ENCODE data around the gene C1orf185. TPM values are rescaled to one million over a fixed set of nuclear protein-coding genes. Genes with fewer than 3 reads are reported as not detected.

C1orf185 gene
- total RNA-seq, 1 donor from 2014 or later: not detected

DNA sequence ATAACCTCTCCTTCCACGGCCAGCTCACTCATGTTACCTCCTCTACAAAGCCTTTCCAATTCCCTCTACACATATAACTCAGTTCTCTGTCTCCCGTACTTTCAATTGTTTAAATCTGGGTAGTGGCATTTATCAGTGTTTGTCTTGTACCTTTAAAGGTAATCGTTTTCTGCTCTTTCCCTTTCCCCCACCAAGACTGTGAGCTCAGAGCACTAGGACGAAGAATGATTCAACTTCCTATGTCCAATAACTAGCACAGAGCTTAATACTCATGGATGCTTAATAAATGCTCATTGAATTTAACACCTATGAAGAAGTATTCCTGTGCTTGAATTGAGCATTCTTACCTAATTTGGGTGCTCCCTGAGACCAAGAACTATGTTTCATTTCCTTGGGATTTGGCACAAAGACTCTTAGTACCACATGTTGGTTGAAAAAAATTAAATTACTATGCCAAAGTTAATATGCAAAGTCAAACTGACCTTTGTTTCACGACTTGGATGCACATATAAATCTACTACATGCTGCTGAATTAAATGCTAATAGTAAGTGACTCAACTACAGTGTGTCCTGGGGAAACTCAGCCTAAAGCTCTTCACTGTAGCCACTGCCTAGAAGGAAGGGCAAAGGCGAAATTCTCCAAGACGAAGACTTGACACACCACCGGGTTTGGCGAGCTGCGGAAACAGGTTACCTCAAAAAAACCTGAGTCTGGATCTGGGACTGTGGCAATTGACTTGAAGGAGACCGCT lies 30.6 kb upstream of the C1orf185 start:
- H3K4me3 Mint-ChIP-seq (ENCODE audit: unreplicated experiment): no peak overlapping the region
- no peak overlapping the region for H3K9ac ChIP-seq (ENCODE audit: low read length)
- H3K27me3 Mint-ChIP-seq (ENCODE audit: low read depth, unreplicated experiment): no peaks in the 10 kb centered on the region
- no peak overlapping the region for H3K27ac ChIP-seq (ENCODE audit: low read depth, low read length)
- H4K20me1 ChIP-seq (ENCODE audit: insufficient read depth, low read length): no peaks in the 10 kb centered on the region
- no peak overlapping the region for H2AFZ ChIP-seq (ENCODE audit: low read depth, low read length)
- H3K27ac Mint-ChIP-seq (ENCODE audit: unreplicated experiment): peak overlapping the region; percentile 29
- peaks cover 1% of the 10 kb centered on the region for H3K9me3 Mint-ChIP-seq (ENCODE audit: unreplicated experiment)
- H3K36me3 ChIP-seq (ENCODE audit: insufficient read depth, low read length): no peaks in the 10 kb centered on the region
- H3K4me2 ChIP-seq (ENCODE audit: low read length): peak overlapping the region; percentile 37
- peaks cover 3% of the 10 kb centered on the region for H3K27me3 ChIP-seq (ENCODE audit: insufficient read depth, low read length)
- no peaks in the 10 kb centered on the region for H3K36me3 Mint-ChIP-seq (ENCODE audit: low read depth, unreplicated experiment)
- H3K4me1 ChIP-seq (ENCODE audit: insufficient read depth, low read length): peaks cover 12% of the 10 kb centered on the region
- H3K9me3 ChIP-seq (ENCODE audit: insufficient read depth, low read depth, low read length): no peaks in the 10 kb centered on the region
- DNase-seq (ENCODE audit: low read depth): no peak
- H3K4me1 Mint-ChIP-seq (ENCODE audit: low read depth, unreplicated experiment): peaks cover 15% of the 10 kb centered on the region
- H3K79me2 ChIP-seq (ENCODE audit: insufficient read depth, low read length): no peaks in the 10 kb centered on the region
- no peak for TF ChIP-seq EZH2 (IDR thresholded peaks at IDR 0.05; ENCODE audit: insufficient read depth, low read length)
- TF ChIP-seq, protein P1, sequence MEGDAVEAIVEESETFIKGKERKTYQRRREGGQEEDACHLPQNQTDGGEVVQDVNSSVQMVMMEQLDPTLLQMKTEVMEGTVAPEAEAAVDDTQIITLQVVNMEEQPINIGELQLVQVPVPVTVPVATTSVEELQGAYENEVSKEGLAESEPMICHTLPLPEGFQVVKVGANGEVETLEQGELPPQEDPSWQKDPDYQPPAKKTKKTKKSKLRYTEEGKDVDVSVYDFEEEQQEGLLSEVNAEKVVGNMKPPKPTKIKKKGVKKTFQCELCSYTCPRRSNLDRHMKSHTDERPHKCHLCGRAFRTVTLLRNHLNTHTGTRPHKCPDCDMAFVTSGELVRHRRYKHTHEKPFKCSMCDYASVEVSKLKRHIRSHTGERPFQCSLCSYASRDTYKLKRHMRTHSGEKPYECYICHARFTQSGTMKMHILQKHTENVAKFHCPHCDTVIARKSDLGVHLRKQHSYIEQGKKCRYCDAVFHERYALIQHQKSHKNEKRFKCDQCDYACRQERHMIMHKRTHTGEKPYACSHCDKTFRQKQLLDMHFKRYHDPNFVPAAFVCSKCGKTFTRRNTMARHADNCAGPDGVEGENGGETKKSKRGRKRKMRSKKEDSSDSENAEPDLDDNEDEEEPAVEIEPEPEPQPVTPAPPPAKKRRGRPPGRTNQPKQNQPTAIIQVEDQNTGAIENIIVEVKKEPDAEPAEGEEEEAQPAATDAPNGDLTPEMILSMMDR (IDR thresholded peaks at IDR 0.05; ENCODE audit: insufficient read depth, low read depth, low read length): no peak
- FAIRE-seq: no peak
- no peak overlapping the region for H3K4me3 ChIP-seq (ENCODE audit: insufficient read depth, low read depth, low read length)

DNA sequence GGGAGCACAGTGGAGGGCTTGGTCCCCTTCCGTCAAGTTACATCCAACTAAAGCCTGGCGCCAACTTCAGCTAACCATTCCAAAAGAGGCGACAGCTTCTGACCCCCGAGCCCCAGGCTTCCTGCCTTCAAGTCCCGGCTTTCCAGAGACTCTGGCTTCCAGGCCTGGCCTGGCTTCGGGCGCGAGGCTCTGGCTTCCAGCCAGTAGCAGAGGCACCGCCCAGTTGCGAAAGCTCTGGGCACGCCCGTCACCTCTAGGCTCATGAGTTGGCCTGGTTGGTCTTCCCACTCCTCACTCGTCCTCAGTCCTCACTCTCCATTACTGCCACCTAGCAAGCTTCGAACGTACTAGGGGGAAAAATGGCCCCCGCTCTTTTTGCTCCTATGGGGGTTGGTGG lies 30.0 kb upstream of the C1orf185 start:
- no peak overlapping the region for H3K9ac ChIP-seq (ENCODE audit: low read length)
- no peaks in the 10 kb centered on the region for H3K9me3 ChIP-seq (ENCODE audit: insufficient read depth, low read depth, low read length)
- H3K9me3 Mint-ChIP-seq (ENCODE audit: unreplicated experiment): no peaks in the 10 kb centered on the region
- H3K4me1 Mint-ChIP-seq (ENCODE audit: low read depth, unreplicated experiment): peaks cover 15% of the 10 kb centered on the region
- H3K4me3 ChIP-seq (ENCODE audit: insufficient read depth, low read depth, low read length): no peak overlapping the region
- no peak overlapping the region for H3K4me3 Mint-ChIP-seq (ENCODE audit: unreplicated experiment)
- no peaks in the 10 kb centered on the region for H3K27me3 Mint-ChIP-seq (ENCODE audit: low read depth, unreplicated experiment)
- no peaks in the 10 kb centered on the region for H4K20me1 ChIP-seq (ENCODE audit: insufficient read depth, low read length)
- no peaks in the 10 kb centered on the region for H3K36me3 ChIP-seq (ENCODE audit: insufficient read depth, low read length)
- DNase-seq (ENCODE audit: low read depth) (no peak), FAIRE-seq (no peak)
- peaks cover 12% of the 10 kb centered on the region for H3K4me1 ChIP-seq (ENCODE audit: insufficient read depth, low read length)
- H3K27ac Mint-ChIP-seq (ENCODE audit: unreplicated experiment): no peak overlapping the region
- H3K27ac ChIP-seq (ENCODE audit: low read depth, low read length): no peak overlapping the region
- no peaks in the 10 kb centered on the region for H3K36me3 Mint-ChIP-seq (ENCODE audit: low read depth, unreplicated experiment)
- no peak overlapping the region for H2AFZ ChIP-seq (ENCODE audit: low read depth, low read length)
- no peaks in the 10 kb centered on the region for H3K79me2 ChIP-seq (ENCODE audit: insufficient read depth, low read length)
- peaks cover 3% of the 10 kb centered on the region for H3K27me3 ChIP-seq (ENCODE audit: insufficient read depth, low read length)
- TF ChIP-seq, protein P1 (IDR thresholded peaks at IDR 0.05; ENCODE audit: insufficient read depth, low read depth, low read length): no peak
- no peak for TF ChIP-seq EZH2 (IDR thresholded peaks at IDR 0.05; ENCODE audit: insufficient read depth, low read length)
- no peak overlapping the region for H3K4me2 ChIP-seq (ENCODE audit: low read length)

DNA sequence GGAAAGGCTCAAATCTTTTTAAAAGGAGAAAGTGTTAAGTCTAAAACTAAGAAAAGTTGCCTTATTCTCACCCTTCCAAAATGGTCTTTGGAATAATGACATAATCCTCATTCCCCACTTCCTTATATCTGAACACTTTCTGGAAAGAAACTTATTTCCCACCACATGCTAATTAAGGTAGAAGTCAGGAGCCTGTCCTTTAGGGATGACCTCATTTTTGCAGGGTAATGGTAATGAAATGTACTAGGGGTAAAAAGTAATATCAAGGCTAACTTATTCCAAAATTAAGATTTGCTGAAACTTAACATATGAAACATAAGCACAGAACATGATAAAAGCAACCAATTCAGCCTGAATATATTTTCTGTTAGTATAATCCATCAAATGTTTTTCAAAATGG lies 29.4 kb upstream of the C1orf185 start:
- Histone ChIP-seq H2AFZ (ENCODE audit: low read depth, low read length) (no peak overlapping the region), H3K79me2 (ENCODE audit: insufficient read depth, low read length) (no peaks in the 10 kb centered on the region), H3K4me3 (ENCODE audit: insufficient read depth, low read depth, low read length) (no peak overlapping the region), H3K4me2 (ENCODE audit: low read length) (no peak overlapping the region), H3K27ac (ENCODE audit: low read depth, low read length) (no peak overlapping the region), H3K9me3 (ENCODE audit: insufficient read depth, low read depth, low read length) (no peaks in the 10 kb centered on the region), H4K20me1 (ENCODE audit: insufficient read depth, low read length) (no peaks in the 10 kb centered on the region), H3K9ac (ENCODE audit: low read length) (no peak overlapping the region), H3K4me1 (ENCODE audit: insufficient read depth, low read length) (peaks cover 12% of the 10 kb centered on the region), H3K27me3 (ENCODE audit: insufficient read depth, low read length) (peaks cover 3% of the 10 kb centered on the region), H3K36me3 (ENCODE audit: insufficient read depth, low read length) (no peaks in the 10 kb centered on the region)
- no peaks in the 10 kb centered on the region for H3K27me3 Mint-ChIP-seq (ENCODE audit: low read depth, unreplicated experiment)
- no peak overlapping the region for H3K27ac Mint-ChIP-seq (ENCODE audit: unreplicated experiment)
- no peak overlapping the region for H3K4me3 Mint-ChIP-seq (ENCODE audit: unreplicated experiment)
- TF ChIP-seq, protein P1 (IDR thresholded peaks at IDR 0.05; ENCODE audit: insufficient read depth, low read depth, low read length): no peak
- no peak for TF ChIP-seq EZH2 (IDR thresholded peaks at IDR 0.05; ENCODE audit: insufficient read depth, low read length)
- no peak for FAIRE-seq
- peaks cover 15% of the 10 kb centered on the region for H3K4me1 Mint-ChIP-seq (ENCODE audit: low read depth, unreplicated experiment)
- no peak for DNase-seq (ENCODE audit: low read depth)
- H3K36me3 Mint-ChIP-seq (ENCODE audit: low read depth, unreplicated experiment): no peaks in the 10 kb centered on the region
- H3K9me3 Mint-ChIP-seq (ENCODE audit: unreplicated experiment): no peaks in the 10 kb centered on the region

Data from astrocyte (in vitro differentiated cells and primary cell).